OCI-LY3 (cell line): Measurements from ENCODE around the gene RPS24.
"Not testable (repeated sequence)": the region's sequence is repeated elsewhere in the genome, so short reads cannot be mapped to it uniquely, and the experiment has no call there.

Experiments
- EZH2phosphoT487 ChIP-seq: fragments of 200-600 bp; shearing (Covaris generic); IDR thresholded peaks from 2 replicates; pipeline ENCODE4 v1.6.1; 2018; ENCODE audit warnings: antibody characterized with exemption, mixed run types, low read depth
- TF ChIP-seq, protein P1 (sequence below): fragments of 200-600, 300-600 bp; sonication (generic); IDR thresholded peaks from 2 replicates; pipeline ENCODE4 v1.5.1; 2014; ENCODE audit warnings: antibody characterized with exemption, low read length, low read depth

DNA sequence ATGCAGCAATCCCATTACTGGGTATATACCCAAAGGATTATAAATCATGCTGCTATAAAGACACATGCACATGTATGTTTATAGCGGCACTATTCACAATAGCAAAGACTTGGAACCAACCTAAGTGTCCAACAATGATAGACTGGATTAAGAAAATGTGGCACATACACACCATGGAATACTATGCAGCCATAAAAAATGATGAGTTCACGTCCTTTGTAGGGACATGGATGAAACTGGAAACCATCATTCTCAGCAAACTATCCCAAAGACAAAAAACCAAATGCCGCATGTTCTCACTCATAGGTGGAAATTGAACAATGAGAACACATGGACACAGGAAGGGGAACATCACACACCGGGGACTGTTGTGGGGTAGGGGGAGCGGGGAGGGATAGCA is 34.9 kb upstream of the RPS24 start:
- TF ChIP-seq, protein P1, sequence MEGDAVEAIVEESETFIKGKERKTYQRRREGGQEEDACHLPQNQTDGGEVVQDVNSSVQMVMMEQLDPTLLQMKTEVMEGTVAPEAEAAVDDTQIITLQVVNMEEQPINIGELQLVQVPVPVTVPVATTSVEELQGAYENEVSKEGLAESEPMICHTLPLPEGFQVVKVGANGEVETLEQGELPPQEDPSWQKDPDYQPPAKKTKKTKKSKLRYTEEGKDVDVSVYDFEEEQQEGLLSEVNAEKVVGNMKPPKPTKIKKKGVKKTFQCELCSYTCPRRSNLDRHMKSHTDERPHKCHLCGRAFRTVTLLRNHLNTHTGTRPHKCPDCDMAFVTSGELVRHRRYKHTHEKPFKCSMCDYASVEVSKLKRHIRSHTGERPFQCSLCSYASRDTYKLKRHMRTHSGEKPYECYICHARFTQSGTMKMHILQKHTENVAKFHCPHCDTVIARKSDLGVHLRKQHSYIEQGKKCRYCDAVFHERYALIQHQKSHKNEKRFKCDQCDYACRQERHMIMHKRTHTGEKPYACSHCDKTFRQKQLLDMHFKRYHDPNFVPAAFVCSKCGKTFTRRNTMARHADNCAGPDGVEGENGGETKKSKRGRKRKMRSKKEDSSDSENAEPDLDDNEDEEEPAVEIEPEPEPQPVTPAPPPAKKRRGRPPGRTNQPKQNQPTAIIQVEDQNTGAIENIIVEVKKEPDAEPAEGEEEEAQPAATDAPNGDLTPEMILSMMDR = not testable (repeated sequence)
- not testable (repeated sequence) for TF ChIP-seq EZH2phosphoT487
